H1 (cell line): Measurements from ENCODE around the gene NKTR. TPM values are rescaled to one million over a fixed set of nuclear protein-coding genes. Genes with fewer than 3 reads are reported as not detected.

ENCODE experiments used
- POLR2AphosphoS5 ChIP-seq: IDR thresholded peaks from 2 replicates; pipeline ENCODE4 v1.6.1; 2011; ENCODE audit warnings: low read depth, low read length
- RNF2 ChIP-seq: fragments of 200-900, 300-1000 bp; sonication (generic); IDR thresholded peaks from 2 replicates; pipeline ENCODE4 v1.7.1; 2016; ENCODE audit warnings: borderline replicate concordance, low read depth, mild to moderate bottlenecking, antibody characterized with exemption, low read length; ENCODE audit not compliant: poor library complexity, severe bottlenecking; ENCODE audit errors: missing control alignments
- polyA plus RNA-seq, 7 experiments: library from polyadenylated mRNA; depleted of rRNA in 3 of 7; stranded (reverse) in 5 of 7; unstranded in 2 of 7; fragments of >200 nt in 5 of 7; fragments of 200-250 nt in 2 of 7; gene quantifications; 1 replicate in 5 of 7; 2 replicates in 1 of 7; 4 replicates in 1 of 7; pipeline versions ENCODE4 v1.2.1 to v1.2.3, GENCODE V29; 2011 to 2013; ENCODE audit warnings: missing spikeins in 2 of 7, mixed read lengths in 2 of 7
- total RNA-seq: library from RNA; stranded (reverse); fragmentation: NEBNext Ultra II Directional; extraction: Animal tissue kit (Norgen Biotek cat#: 25700); gene quantifications from 2 replicates; pipeline ENCODE4 v1.2.1, GENCODE V29; 2021

Gene NKTR
- total and polyA plus RNA-seq, 2 of the 8 experiments (the other 6 are each of a cell fraction or from before 2014, with no cell fraction given) = 24.1 to 62.2 TPM

DNA sequence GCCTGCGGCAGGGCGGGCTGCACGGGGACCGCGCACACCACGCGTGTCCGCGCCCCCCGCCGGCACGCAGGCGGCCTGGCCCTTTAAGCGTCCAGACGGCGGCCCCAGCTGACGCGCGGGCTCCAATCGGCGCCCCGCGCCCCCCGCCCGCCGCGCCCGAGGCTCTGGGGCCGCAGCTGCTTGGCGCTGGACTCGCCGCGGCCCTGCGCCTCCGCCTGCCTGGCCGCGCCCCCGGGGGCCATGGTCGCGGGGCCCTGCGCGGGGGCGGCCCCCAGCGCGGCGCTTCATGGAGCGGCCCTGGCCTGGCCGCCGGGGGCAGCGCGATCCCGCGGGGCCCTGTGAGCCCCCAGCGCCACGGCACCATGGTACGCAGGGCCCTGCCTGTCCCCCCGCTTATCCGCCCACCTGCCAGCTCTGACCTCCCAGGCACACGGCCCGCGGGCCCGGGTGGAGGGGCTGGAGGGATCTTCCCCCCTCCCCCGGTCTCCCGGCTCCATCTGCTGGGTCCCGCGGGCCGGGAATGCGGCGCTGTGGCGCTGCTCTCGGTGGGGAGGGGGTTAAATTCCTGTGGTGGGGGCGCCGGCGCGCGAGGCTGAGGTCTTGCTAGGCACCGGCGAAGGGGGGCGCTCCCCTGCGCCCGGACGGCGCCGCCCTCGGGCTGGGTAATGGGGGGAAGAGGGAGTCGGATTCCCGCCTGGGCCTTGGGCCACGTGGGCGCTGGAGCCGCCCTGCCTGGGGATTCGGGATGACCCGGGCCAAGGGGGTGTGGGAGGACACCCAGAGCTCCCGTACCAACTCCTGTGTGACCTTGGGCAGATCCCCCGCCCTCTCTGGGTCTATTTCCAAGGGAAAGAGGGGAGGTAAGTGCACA is 54.1 kb downstream of the NKTR start (continued):
- TF ChIP-seq RNF2 (no peak), POLR2AphosphoS5 (no peak)
- TF ChIP-seq, all 59 proteins: peak for 19
